Activated CD4-positive, alpha-beta T cell treated with anti-CD3 and anti-CD28 coated beads, Interleukin-2, amount 10 ng/mL, durations not matched to agents 24 days and 14 days (primary cell): ENCODE measurements around the gene MRS2. TPM values are rescaled to one million over a fixed set of nuclear protein-coding genes. Genes with fewer than 3 reads are reported as not detected.

Source experiments
- DNase-seq: peaks from one replicate; pipeline ENCODE4 v3.0.0; 2022
- H3K27ac Mint-ChIP-seq: one replicate; pipeline ENCODE4 v1.8.0; 2022; ENCODE audit warnings: mild to moderate bottlenecking, mixed read lengths
- H3K27me3 Mint-ChIP-seq: one replicate; pipeline ENCODE4 v1.8.0; 2022; ENCODE audit warnings: mixed read lengths
- H3K36me3 Mint-ChIP-seq: one replicate; pipeline ENCODE4 v1.8.0; 2022; ENCODE audit warnings: low read depth, mild to moderate bottlenecking, mixed read lengths
- H3K4me1 Mint-ChIP-seq: one replicate; pipeline ENCODE4 v1.8.0; 2021; ENCODE audit warnings: mixed read lengths
- H3K4me3 Mint-ChIP-seq: one replicate; pipeline ENCODE4 v1.8.0; 2022; ENCODE audit warnings: mild to moderate bottlenecking, moderate library complexity, mixed read lengths
- H3K9me3 Mint-ChIP-seq: one replicate; pipeline ENCODE4 v1.8.0; 2021; ENCODE audit warnings: mixed read lengths
- intact Hi-C: fragments of 100-400 bp; cut with micrococcal nuclease; formaldehyde crosslinking; loops from one replicate; pipeline ENCODE4 v1.15.1; 2023
- total RNA-seq: library from RNA; stranded (reverse); gene quantifications from 2 replicates; pipeline ENCODE4 v1.2.3, GENCODE V29; 2022

Gene MRS2
- total RNA-seq, 1 donor from 2014 or later, result 30.1 TPM

GRCh38 chr6:24430086-24430485, 27.4 kb downstream of the MRS2 start:
- no peaks in the 10 kb centered on the region for H3K9me3 Mint-ChIP-seq
- intact Hi-C loops, result loop anchor here (2.0 to 5.0 kb wide), 2 partner anchors 91 to 267 kb away; no protein-coding TSS in a partner anchor
- H3K4me3 Mint-ChIP-seq, result no peak overlapping the region

GRCh38 chr6:24431045-24431451, 28.3 kb downstream of the MRS2 start:
- Mint-ChIP-seq H3K27ac (no peak overlapping the region), H3K36me3 (no peaks in the 10 kb centered on the region), H3K27me3 (no peaks in the 10 kb centered on the region), H3K4me3 (no peak overlapping the region), H3K4me1 (no peaks in the 10 kb centered on the region), H3K9me3 (no peaks in the 10 kb centered on the region)
- DNase-seq, result peak; percentile 75
- intact Hi-C loops, result loop anchor here (2.0 to 5.0 kb wide), 2 partner anchors 90 to 266 kb away; no protein-coding TSS in a partner anchor

More at GRCh38 chr6:24430086-24430485, 27.4 kb downstream of the MRS2 start:
- no peak for DNase-seq
- Mint-ChIP-seq H3K27ac (no peak overlapping the region), H3K4me1 (no peaks in the 10 kb centered on the region), H3K27me3 (no peaks in the 10 kb centered on the region), H3K36me3 (peaks cover 2% of the 10 kb centered on the region)

GRCh38 chr6:24432611-24433010, 29.9 kb downstream of the MRS2 start:
- no peaks in the 10 kb centered on the region for H3K9me3 Mint-ChIP-seq
- no peaks in the 10 kb centered on the region for H3K4me1 Mint-ChIP-seq
- H3K36me3 Mint-ChIP-seq, result no peaks in the 10 kb centered on the region
- H3K27me3 Mint-ChIP-seq, result no peaks in the 10 kb centered on the region
- no peak overlapping the region for H3K4me3 Mint-ChIP-seq
- H3K27ac Mint-ChIP-seq, result no peak overlapping the region
- no peak for DNase-seq
- intact Hi-C loops, result loop anchor here (5.0 kb wide), 1 partner anchor 265 kb away; no protein-coding TSS in a partner anchor

GRCh38 chr6:24436979-24437378, 34.2 kb downstream of the MRS2 start:
- H3K4me1 Mint-ChIP-seq, result peaks cover 2% of the 10 kb centered on the region
- DNase-seq, result no peak
- intact Hi-C loops, result no loop called here

GRCh38 chr6:24439858-24440539, 37.3 kb downstream of the MRS2 start:
- Mint-ChIP-seq H3K27ac (no peak overlapping the region), H3K36me3 (no peaks in the 10 kb centered on the region), H3K4me3 (no peak overlapping the region), H3K4me1 (peaks cover 2% of the 10 kb centered on the region), H3K27me3 (peaks cover 2% of the 10 kb centered on the region), H3K9me3 (no peaks in the 10 kb centered on the region)
- intact Hi-C loops, result no loop called here
- no peak for DNase-seq

More at GRCh38 chr6:24436979-24437378, 34.2 kb downstream of the MRS2 start:
- no peaks in the 10 kb centered on the region for H3K9me3 Mint-ChIP-seq
- no peaks in the 10 kb centered on the region for H3K36me3 Mint-ChIP-seq
- peaks cover 2% of the 10 kb centered on the region for H3K27me3 Mint-ChIP-seq
- no peak overlapping the region for H3K4me3 Mint-ChIP-seq
- no peak overlapping the region for H3K27ac Mint-ChIP-seq

GRCh38 chr6:24440897-24441598, 38.3 kb downstream of the MRS2 start:
- H3K36me3 Mint-ChIP-seq, result no peaks in the 10 kb centered on the region
- no peak for DNase-seq
- no peaks in the 10 kb centered on the region for H3K9me3 Mint-ChIP-seq
- H3K4me1 Mint-ChIP-seq, result peaks cover 2% of the 10 kb centered on the region
- no peak overlapping the region for H3K27ac Mint-ChIP-seq
- no peak overlapping the region for H3K4me3 Mint-ChIP-seq
- peaks cover 2% of the 10 kb centered on the region for H3K27me3 Mint-ChIP-seq
- intact Hi-C loops, result no loop called here

GRCh38 chr6:24441599-24441904, 38.8 kb downstream of the MRS2 start:
- Mint-ChIP-seq H3K4me3 (no peak overlapping the region), H3K36me3 (no peaks in the 10 kb centered on the region), H3K9me3 (no peaks in the 10 kb centered on the region), H3K27me3 (peaks cover 2% of the 10 kb centered on the region), H3K27ac (no peak overlapping the region), H3K4me1 (peaks cover 2% of the 10 kb centered on the region)
- no peak for DNase-seq
- intact Hi-C loops, result no loop called here

- H3K36me3 Mint-ChIP-seq, result no peaks in the 10 kb centered on the region
- H3K9me3 Mint-ChIP-seq, result no peaks in the 10 kb centered on the region
- H3K27ac Mint-ChIP-seq, result no peak overlapping the region
- DNase-seq, result no peak
- H3K27me3 Mint-ChIP-seq, result no peaks in the 10 kb centered on the region
- intact Hi-C loops, result no loop called here
- H3K4me1 Mint-ChIP-seq, result peaks cover 2% of the 10 kb centered on the region
- no peak overlapping the region for H3K4me3 Mint-ChIP-seq
Measured at GRCh38 chr6:24444588-24444987, 41.9 kb downstream of the MRS2 start.

GRCh38 chr6:24445704-24446103, 43.0 kb downstream of the MRS2 start:
- H3K4me1 Mint-ChIP-seq, result no peaks in the 10 kb centered on the region
- H3K4me3 Mint-ChIP-seq, result no peak overlapping the region
- H3K27me3 Mint-ChIP-seq, result no peaks in the 10 kb centered on the region
- H3K36me3 Mint-ChIP-seq, result no peaks in the 10 kb centered on the region
- no peak for DNase-seq
- intact Hi-C loops, result no loop called here
- H3K27ac Mint-ChIP-seq, result no peak overlapping the region
- no peaks in the 10 kb centered on the region for H3K9me3 Mint-ChIP-seq

- Mint-ChIP-seq H3K9me3 (no peaks in the 10 kb centered on the region), H3K27me3 (no peaks in the 10 kb centered on the region), H3K4me3 (no peak overlapping the region), H3K36me3 (no peaks in the 10 kb centered on the region), H3K27ac (no peak overlapping the region), H3K4me1 (no peaks in the 10 kb centered on the region)
- intact Hi-C loops, result no loop called here
- no peak for DNase-seq
Measured at GRCh38 chr6:24446670-24447069, 43.9 kb downstream of the MRS2 start.

GRCh38 chr6:24448396-24448795, 45.7 kb downstream of the MRS2 start:
- Mint-ChIP-seq H3K9me3 (no peaks in the 10 kb centered on the region), H3K4me1 (no peaks in the 10 kb centered on the region), H3K4me3 (no peak overlapping the region), H3K27ac (no peak overlapping the region), H3K36me3 (no peaks in the 10 kb centered on the region), H3K27me3 (no peaks in the 10 kb centered on the region)
- DNase-seq, result no peak
- intact Hi-C loops, result no loop called here

GRCh38 chr6:24448828-24449525, 46.2 kb downstream of the MRS2 start:
- Mint-ChIP-seq H3K4me1 (no peaks in the 10 kb centered on the region), H3K27me3 (no peaks in the 10 kb centered on the region), H3K9me3 (no peaks in the 10 kb centered on the region), H3K36me3 (no peaks in the 10 kb centered on the region), H3K27ac (no peak overlapping the region), H3K4me3 (no peak overlapping the region)
- intact Hi-C loops, result no loop called here
- no peak for DNase-seq

- intact Hi-C loops, result no loop called here
- Mint-ChIP-seq H3K27me3 (no peaks in the 10 kb centered on the region), H3K4me3 (no peak overlapping the region), H3K27ac (no peak overlapping the region), H3K4me1 (no peaks in the 10 kb centered on the region), H3K9me3 (no peaks in the 10 kb centered on the region), H3K36me3 (no peaks in the 10 kb centered on the region)
- no peak for DNase-seq
Measured at GRCh38 chr6:24451581-24452388, 49.0 kb downstream of the MRS2 start.
